Spleen (tissue), 11 donors: ENCODE results near the gene KDM8. TPM values are rescaled to one million over a fixed set of nuclear protein-coding genes. Genes with fewer than 3 reads are reported as not detected.
"Not testable (repeated sequence)": the region's sequence is repeated elsewhere in the genome, so short reads cannot be mapped to it uniquely, and the experiment has no call there.

Experiments
- DNase-seq: peaks from one replicate; pipeline ENCODE4 v3.0.0-alpha.2; 2020
- H3K27ac ChIP-seq, 8 donors: fragments of 200-600 bp; sonication (generic) in 7 of 8; 1 replicate in 4 of 8; 2 replicates in 4 of 8; pipeline versions ENCODE4 v1.5.0 to v1.8.0; 2016 to 2021; ENCODE audit warnings: inconsistent platforms in 4 of 8, mild to moderate bottlenecking in 4 of 8, moderate library complexity in 1 of 8
- H3K27me3 ChIP-seq, 7 donors: fragments of 200-600 bp; sonication (generic) in 6 of 7; replicated peaks in 1 of 7; 1 replicate in 4 of 7; 2 replicates in 3 of 7; pipeline versions ENCODE4 v1.5.0 to v1.8.0; 2016 to 2021; ENCODE audit warnings: inconsistent platforms in 3 of 7, mild to moderate bottlenecking in 1 of 7
- H3K36me3 ChIP-seq, 6 donors: fragments of 200-600 bp; sonication (generic) in 5 of 6; 1 replicate in 4 of 6; 2 replicates in 2 of 6; pipeline versions ENCODE4 v1.5.0 to v1.8.0; 2016 to 2021; ENCODE audit warnings: inconsistent platforms in 2 of 6
- H3K4me1 ChIP-seq, 6 donors: fragments of 200-600 bp; sonication (generic) in 5 of 6; 1 replicate in 3 of 6; 2 replicates in 3 of 6; pipeline versions ENCODE4 v1.5.0 to v1.8.0; 2016 to 2021; ENCODE audit warnings: inconsistent platforms in 3 of 6
- H3K4me3 ChIP-seq, 8 donors: fragments of 200-600 bp; sonication (generic) in 7 of 8; 1 replicate in 4 of 8; 2 replicates in 4 of 8; pipeline versions ENCODE4 v1.5.0 to v1.8.0; 2016 to 2021; ENCODE audit warnings: inconsistent platforms in 4 of 8, mild to moderate bottlenecking in 4 of 8, moderate library complexity in 2 of 8
- H3K9me3 ChIP-seq, 8 donors: fragments of 200-600 bp; sonication (generic) in 7 of 8; 1 replicate in 4 of 8; 2 replicates in 4 of 8; pipeline versions ENCODE4 v1.5.0 to v1.8.0; 2016 to 2021; ENCODE audit warnings: inconsistent platforms in 4 of 8
- CTCF ChIP-seq, 11 experiments: fragments of 200-600 bp in 7 of 11; fragments of 450-650 bp in 4 of 11; sonication (generic) in 4 of 11; IDR thresholded peaks in 8 of 11; conservative IDR thresholded peaks in 3 of 11; 1 replicate in 7 of 11; 2 replicates in 4 of 11; pipeline versions ENCODE4 v1.4.0 to v1.8.0; 2016 to 2021; ENCODE audit warnings: antibody characterized with exemption in 11 of 11, inconsistent platforms in 4 of 11, mild to moderate bottlenecking in 1 of 11
- POLR2A ChIP-seq, 3 donors: fragments of 450-650 bp; IDR thresholded peaks; one replicate each; pipeline ENCODE4 v1.5.1; 2017; ENCODE audit warnings: antibody characterized with exemption in 3 of 3, mild to moderate bottlenecking in 1 of 3
- POLR2AphosphoS5 ChIP-seq, 3 donors: sonication (generic); formaldehyde crosslinking; IDR thresholded peaks; one replicate each; pipeline ENCODE4 v1.5.1; 2017; ENCODE audit warnings: antibody characterized with exemption in 3 of 3
- WGBS, 5 donors: extraction: QIAGEN DNeasy Blood & Tissue Kit in 3 of 5; methylation state at CpG; one replicate each; pipeline versions ENCODE4 v1.1.5 to v1.1.7; 2013 to 2018; 5-methylcytosine and 5-hydroxymethylcytosine counted together
- intact Hi-C: fragments of 100-400 bp; cut with DNase I; formaldehyde crosslinking; loops from one replicate; pipeline ENCODE4 v1.15.0; 2023; ENCODE audit warnings: low total_unique reads
- polyA plus RNA-seq, 3 donors: library from polyadenylated mRNA; stranded (reverse); fragments of 200-250 nt; gene quantifications; one replicate each; pipeline ENCODE4 v1.2.1, GENCODE V29; 2013
- total RNA-seq, 7 donors: library from RNA; depleted of rRNA in 3 of 7; stranded (reverse); fragments of >200 nt in 3 of 7; fragmentation: NEBNext Ultra II Directional in 4 of 7; extraction: Animal tissue kit (Norgen Biotek cat#: 25700) in 4 of 7; gene quantifications; one replicate each; pipeline versions ENCODE4 v1.1.0 to v1.2.1, GENCODE V29; 2016 to 2021
- donor health status: healthy with polysubstance abuse.
- donor health status: DM: no; HTN: no; CAD: no; lungs with moderate emphysema.
- donor health status: DM: no; HTN: no; CAD: no.
- donor health status: Bipolar disorder and iron deficiency.
- donor health status: healthy.
- donor health status: DM: no; HTN: no; CAD: no.
- donor health status: DM: yes; HTN: yes; CAD: no.

The KDM8 gene
- total and polyA plus RNA-seq, 10 donors: 5.2 to 14.7 (median 9.6) TPM

- Histone ChIP-seq H3K27ac (no peak overlapping the region), H3K27me3 (no peaks in the 10 kb centered on the region), H3K36me3 (peaks cover 0 to 40% (median 20%) of the 10 kb centered on the region in 6 donors), H3K4me1 (peaks cover 0 to 59% (median 17%) of the 10 kb centered on the region in 6 donors), H3K9me3 (no peaks in the 10 kb centered on the region), H3K4me3 (no peak overlapping the region)
- no peak for DNase-seq
- no peak for TF ChIP-seq POLR2A (IDR thresholded peaks at IDR 0.05)
- TF ChIP-seq CTCF (IDR thresholded peaks at IDR 0.05 in 8 of 11, conservative IDR thresholded peaks at IDR 0.05 in 3 of 11): no peak
- no peak for TF ChIP-seq POLR2AphosphoS5 (IDR thresholded peaks at IDR 0.05)
- intact Hi-C loops: no loop called here
- WGBS, 5 donors: 95 to 99% (median 98%) methylated on average over 3 of the region's 3 CpGs
Measured at GRCh38 chr16:27256861-27257260, 53.5 kb downstream of the KDM8 start.

GRCh38 chr16:27257271-27257670 lies 53.9 kb downstream of the KDM8 start:
- intact Hi-C loops: no loop called here
- H3K27ac ChIP-seq: no peak overlapping the region
- no peaks in the 10 kb centered on the region for H3K9me3 ChIP-seq
- no peak for DNase-seq
- no peak overlapping the region for H3K4me3 ChIP-seq
- no peak for TF ChIP-seq CTCF (IDR thresholded peaks at IDR 0.05 in 8 of 11, conservative IDR thresholded peaks at IDR 0.05 in 3 of 11)
- no peak for TF ChIP-seq POLR2A (IDR thresholded peaks at IDR 0.05)
- no peak for TF ChIP-seq POLR2AphosphoS5 (IDR thresholded peaks at IDR 0.05)
- no peaks in the 10 kb centered on the region for H3K27me3 ChIP-seq
- H3K36me3 ChIP-seq: peaks cover 0 to 40% (median 20%) of the 10 kb centered on the region in 6 donors
- H3K4me1 ChIP-seq: peaks cover 0 to 59% (median 20%) of the 10 kb centered on the region in 6 donors
- 90 to 94% (median 91%) methylated on average over 14 of the region's 14 CpGs for WGBS, 5 donors

- no peak overlapping the region for H3K4me3 ChIP-seq
- H3K27me3 ChIP-seq: no peaks in the 10 kb centered on the region
- intact Hi-C loops: no loop called here
- 68 to 85% (median 70%) methylated on average over 3 of the region's 3 CpGs for WGBS, 5 donors
- TF ChIP-seq POLR2AphosphoS5 (IDR thresholded peaks at IDR 0.05) (no peak), CTCF (IDR thresholded peaks at IDR 0.05 in 8 of 11, conservative IDR thresholded peaks at IDR 0.05 in 3 of 11) (no peak), POLR2A (IDR thresholded peaks at IDR 0.05) (no peak)
- peaks cover 0 to 59% (median 28%) of the 10 kb centered on the region in 6 donors for H3K4me1 ChIP-seq
- no peak for DNase-seq
- H3K27ac ChIP-seq: peak overlapping the region in 4 of 8 donors; percentile 2 to 48 (median 20)
- no peaks in the 10 kb centered on the region for H3K9me3 ChIP-seq
- H3K36me3 ChIP-seq: peaks cover 0 to 30% (median 18%) of the 10 kb centered on the region in 6 donors
Measured at GRCh38 chr16:27258241-27258734, 55.0 kb downstream of the KDM8 start.

- Histone ChIP-seq H3K9me3 (no peaks in the 10 kb centered on the region), H3K27me3 (no peaks in the 10 kb centered on the region), H3K4me3 (no peak overlapping the region), H3K4me1 (peaks cover 0 to 57% (median 15%) of the 10 kb centered on the region in 6 donors), H3K27ac (no peak overlapping the region), H3K36me3 (peaks cover 0 to 32% (median 18%) of the 10 kb centered on the region in 6 donors)
- no peak for DNase-seq
- 90 to 98% (median 93%) methylated on average over 4 of the region's 4 CpGs for WGBS, 5 donors
- intact Hi-C loops: loop anchor here (10.0 kb wide), 1 partner anchor 55 kb away; the partner anchor contains the start of gene IL4R
- no peak for TF ChIP-seq POLR2AphosphoS5 (IDR thresholded peaks at IDR 0.05)
- TF ChIP-seq CTCF (IDR thresholded peaks at IDR 0.05 in 8 of 11, conservative IDR thresholded peaks at IDR 0.05 in 3 of 11): no peak
- TF ChIP-seq POLR2A (IDR thresholded peaks at IDR 0.05): no peak
Measured at GRCh38 chr16:27259710-27260109, 56.4 kb downstream of the KDM8 start.

- intact Hi-C loops: loop anchor here (10.0 kb wide), 1 partner anchor 52 kb away; the partner anchor contains the start of gene IL4R
- not testable (repeated sequence) for H3K27me3 ChIP-seq, DNase-seq, H3K27ac ChIP-seq, H3K9me3 ChIP-seq, H3K4me3 ChIP-seq, H3K36me3 ChIP-seq
- peaks cover 5 to 69% (median 24%) of the 10 kb centered on the region in 6 donors for H3K4me1 ChIP-seq
- WGBS, 5 donors: 73 to 80% (median 78%) methylated on average over 2 of the region's 2 CpGs
Measured at GRCh38 chr16:27262904-27263423, 59.6 kb downstream of the KDM8 start.
